D721Med (cell line): ENCODE measurements around the gene SYT11.

ENCODE experiments used
- DNase-seq: peaks from one replicate; pipeline ENCODE4 v3.0.0; 2011; ENCODE audit warnings: low spot score; ENCODE audit not compliant: insufficient read length
- FAIRE-seq: peaks from 2 replicates; lab custom pipeline; 2011; peaks lifted over from hg19 to GRCh38; lab: Jason Lieb, UNC
- TF ChIP-seq, protein P1 (sequence below): IDR thresholded peaks from 2 replicates; pipeline ENCODE4 v1.5.1; 2012; ENCODE audit warnings: mild to moderate bottlenecking, control low read depth; ENCODE audit not compliant: insufficient read depth; ENCODE audit errors: missing control alignments

SYT11 gene, protein sequence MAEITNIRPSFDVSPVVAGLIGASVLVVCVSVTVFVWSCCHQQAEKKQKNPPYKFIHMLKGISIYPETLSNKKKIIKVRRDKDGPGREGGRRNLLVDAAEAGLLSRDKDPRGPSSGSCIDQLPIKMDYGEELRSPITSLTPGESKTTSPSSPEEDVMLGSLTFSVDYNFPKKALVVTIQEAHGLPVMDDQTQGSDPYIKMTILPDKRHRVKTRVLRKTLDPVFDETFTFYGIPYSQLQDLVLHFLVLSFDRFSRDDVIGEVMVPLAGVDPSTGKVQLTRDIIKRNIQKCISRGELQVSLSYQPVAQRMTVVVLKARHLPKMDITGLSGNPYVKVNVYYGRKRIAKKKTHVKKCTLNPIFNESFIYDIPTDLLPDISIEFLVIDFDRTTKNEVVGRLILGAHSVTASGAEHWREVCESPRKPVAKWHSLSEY

DNA sequence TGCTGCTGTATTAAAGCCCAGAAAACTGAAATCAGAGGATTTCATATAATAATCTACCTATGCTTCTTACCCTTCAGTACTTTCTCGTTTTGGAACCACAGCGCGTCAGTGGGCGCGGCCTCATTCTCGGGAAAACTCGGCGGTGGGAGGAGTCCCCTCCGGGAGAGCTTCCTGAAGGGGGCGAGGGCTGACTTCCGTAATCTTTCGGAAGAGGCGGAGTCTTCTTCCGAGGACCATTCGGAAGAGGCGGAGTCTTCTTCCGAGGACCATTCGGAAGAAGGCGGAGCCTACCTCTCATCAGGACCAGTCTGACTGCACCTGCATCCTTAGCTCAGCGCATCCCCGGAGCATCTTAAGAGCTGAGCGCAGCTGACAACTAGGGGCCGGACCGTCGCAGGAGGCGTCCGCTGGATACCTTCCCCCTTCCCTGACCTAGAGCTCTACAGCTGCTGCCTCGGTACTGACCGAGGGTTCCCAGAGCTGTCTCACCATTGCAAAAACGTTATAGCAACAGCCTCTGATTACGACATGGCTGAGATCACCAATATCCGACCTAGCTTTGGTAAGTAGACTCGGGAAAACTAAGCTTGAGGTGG, at the start of gene SYT11:
Gene SYT11, plus strand, starts transcription at position 334 of the 596 bp plus-strand sequence. Its CDS starts 195 bp downstream, at position 529.
- TF ChIP-seq, protein P1, sequence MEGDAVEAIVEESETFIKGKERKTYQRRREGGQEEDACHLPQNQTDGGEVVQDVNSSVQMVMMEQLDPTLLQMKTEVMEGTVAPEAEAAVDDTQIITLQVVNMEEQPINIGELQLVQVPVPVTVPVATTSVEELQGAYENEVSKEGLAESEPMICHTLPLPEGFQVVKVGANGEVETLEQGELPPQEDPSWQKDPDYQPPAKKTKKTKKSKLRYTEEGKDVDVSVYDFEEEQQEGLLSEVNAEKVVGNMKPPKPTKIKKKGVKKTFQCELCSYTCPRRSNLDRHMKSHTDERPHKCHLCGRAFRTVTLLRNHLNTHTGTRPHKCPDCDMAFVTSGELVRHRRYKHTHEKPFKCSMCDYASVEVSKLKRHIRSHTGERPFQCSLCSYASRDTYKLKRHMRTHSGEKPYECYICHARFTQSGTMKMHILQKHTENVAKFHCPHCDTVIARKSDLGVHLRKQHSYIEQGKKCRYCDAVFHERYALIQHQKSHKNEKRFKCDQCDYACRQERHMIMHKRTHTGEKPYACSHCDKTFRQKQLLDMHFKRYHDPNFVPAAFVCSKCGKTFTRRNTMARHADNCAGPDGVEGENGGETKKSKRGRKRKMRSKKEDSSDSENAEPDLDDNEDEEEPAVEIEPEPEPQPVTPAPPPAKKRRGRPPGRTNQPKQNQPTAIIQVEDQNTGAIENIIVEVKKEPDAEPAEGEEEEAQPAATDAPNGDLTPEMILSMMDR, result no peak
- peak; percentile 82 for FAIRE-seq

DNA sequence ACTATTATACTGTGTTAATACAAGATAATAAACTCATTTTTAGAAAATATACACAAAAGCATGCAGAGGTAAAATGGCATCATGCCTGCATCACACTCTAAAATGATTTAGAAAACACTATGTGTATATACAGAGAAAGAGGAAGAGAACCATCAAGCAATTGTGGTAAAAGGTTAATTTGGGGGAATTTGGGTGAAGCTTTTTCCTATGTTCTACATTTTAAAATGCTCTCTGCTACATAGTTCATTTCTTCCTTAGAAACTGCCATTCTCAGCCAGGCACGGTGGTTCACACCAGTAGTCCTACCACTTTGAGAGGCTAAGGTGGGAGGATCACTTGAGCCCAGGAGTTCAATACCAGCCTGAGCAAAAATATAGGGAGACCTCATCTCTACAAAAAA, 46.5 kb upstream of the SYT11 start:
- TF ChIP-seq, protein P1, result no peak
- FAIRE-seq (no peak), DNase-seq (no peak)

More for the DNA sequence above, at the start of gene SYT11:
- peak; percentile 73 for DNase-seq

DNA sequence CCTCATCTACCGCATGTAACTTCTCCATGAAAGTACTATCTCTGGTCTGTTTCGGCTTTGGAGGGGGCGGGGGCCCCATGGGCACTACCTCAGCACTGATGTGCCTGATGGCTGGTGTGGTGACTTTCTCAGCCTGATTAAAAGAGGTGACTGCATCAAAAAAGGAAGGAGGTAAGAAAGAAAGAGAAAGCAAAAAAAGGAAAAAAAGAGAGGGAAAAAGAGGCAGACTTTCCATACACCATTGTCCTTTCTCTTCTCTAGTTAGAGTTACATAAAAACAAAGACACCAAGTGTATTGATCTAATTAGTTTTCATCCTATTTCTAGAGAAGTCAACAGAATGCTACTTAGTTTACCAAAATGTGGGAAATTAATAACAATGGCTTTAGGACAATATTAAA, 45.7 kb upstream of the SYT11 start:
- no peak for FAIRE-seq
- TF ChIP-seq, protein P1, result no peak
- DNase-seq, result no peak

DNA sequence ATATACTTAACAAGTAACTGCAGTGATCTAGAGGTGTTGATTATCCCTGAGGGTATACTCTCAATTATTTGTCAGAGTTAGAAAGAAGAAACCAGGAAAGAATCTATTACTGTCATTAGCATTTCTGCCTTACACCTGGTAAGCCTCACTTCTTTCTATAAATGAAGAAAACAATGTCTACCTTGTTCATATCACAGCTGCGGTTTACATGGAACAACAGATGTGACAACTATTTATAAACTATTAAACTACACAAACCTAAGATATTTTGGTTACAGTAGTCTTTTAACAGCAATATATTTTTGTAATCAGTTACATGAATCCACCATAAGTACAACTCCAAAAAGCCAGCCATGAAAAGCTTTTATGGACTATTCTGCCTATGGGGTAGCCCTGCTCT, 43.0 kb upstream of the SYT11 start:
- FAIRE-seq (no peak), DNase-seq (no peak)
- TF ChIP-seq, protein P1, result no peak

DNA sequence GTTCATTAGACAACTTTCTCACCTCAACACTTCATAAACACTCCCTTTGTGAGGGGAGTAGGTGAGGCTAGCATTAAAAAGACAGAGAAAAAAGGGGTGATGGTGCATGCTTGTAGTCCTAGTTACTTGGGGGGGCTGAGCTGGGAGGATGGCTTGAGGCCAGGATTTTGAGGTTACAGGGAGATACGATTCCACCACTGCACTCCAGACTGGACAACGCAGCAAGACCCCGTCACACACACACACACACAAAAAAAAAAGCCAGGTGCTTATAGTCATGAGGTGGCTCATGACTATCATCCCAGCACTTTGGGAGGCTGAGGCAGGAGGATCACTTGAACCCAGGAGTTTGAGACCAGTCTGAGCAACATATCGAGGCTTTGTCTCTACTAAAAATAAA, 31.9 kb upstream of the SYT11 start:
- TF ChIP-seq, protein P1, result no peak
- no peak for FAIRE-seq
- no peak for DNase-seq

DNA sequence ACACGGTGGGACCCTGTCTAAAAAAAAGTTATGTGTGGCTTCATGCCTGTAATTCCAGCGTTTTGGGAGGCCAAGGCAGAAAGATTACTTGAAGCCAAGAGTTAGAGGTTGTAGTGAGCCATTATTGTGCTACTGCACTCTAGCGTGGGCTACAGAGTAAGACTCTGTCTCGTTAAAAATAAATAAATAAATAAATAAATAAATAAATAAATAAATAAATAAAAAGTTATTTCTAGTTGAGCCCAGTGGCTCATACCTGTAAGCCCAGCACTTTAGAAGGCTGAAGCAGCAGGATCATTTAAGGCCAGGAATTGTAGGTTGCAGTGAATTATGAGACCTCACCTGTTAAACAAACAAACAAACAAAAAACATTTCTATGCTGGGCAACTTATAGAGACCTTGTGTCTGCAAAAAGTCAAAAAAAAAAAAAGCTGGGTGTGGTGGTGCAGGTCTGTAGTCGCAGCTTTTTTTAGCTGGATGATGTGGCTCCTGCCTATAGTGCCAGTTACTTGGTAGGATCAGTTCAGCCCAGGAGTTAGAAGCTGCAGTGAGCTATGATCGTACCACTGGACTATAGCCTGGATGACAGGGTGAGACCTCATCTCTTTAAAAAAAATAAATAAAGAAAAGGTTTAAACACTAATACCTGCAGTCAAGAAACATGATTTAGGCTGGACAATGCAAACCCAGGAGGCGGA, 27.9 kb upstream of the SYT11 start:
- FAIRE-seq, result no peak
- DNase-seq, result no peak
- TF ChIP-seq, protein P1, result no peak
